ENCODE results near the gene SLIRP.

DNA sequence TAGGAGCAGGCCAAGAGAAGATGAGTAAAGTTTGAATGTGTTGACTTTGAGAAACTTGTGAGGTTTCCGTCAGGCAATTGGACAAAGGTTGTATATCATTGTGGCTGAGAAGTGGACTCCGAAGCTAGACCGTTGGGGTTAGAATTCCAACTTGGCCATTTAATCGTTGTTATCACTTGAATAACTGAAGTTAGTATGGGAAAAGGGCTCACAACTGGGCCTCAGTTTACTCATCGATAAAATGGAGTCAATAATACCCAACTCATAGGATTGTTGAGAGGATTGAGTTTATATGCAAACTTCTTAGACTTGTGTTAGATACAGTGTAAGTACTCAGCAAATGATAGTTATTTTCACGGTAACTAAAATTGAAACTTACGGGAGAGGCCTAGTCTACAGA lies 846 bp downstream of the SLIRP start:
- TF ChIP-seq POLR2A (IDR thresholded peaks at IDR 0.05), result no peak
- TF ChIP-seq, protein P1, sequence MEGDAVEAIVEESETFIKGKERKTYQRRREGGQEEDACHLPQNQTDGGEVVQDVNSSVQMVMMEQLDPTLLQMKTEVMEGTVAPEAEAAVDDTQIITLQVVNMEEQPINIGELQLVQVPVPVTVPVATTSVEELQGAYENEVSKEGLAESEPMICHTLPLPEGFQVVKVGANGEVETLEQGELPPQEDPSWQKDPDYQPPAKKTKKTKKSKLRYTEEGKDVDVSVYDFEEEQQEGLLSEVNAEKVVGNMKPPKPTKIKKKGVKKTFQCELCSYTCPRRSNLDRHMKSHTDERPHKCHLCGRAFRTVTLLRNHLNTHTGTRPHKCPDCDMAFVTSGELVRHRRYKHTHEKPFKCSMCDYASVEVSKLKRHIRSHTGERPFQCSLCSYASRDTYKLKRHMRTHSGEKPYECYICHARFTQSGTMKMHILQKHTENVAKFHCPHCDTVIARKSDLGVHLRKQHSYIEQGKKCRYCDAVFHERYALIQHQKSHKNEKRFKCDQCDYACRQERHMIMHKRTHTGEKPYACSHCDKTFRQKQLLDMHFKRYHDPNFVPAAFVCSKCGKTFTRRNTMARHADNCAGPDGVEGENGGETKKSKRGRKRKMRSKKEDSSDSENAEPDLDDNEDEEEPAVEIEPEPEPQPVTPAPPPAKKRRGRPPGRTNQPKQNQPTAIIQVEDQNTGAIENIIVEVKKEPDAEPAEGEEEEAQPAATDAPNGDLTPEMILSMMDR (IDR thresholded peaks at IDR 0.05), result no peak

Data from Peyer's patch (tissue), 4 donors.